ENCODE measurements around the gene SLC29A3.

SLC29A3 gene

DNA sequence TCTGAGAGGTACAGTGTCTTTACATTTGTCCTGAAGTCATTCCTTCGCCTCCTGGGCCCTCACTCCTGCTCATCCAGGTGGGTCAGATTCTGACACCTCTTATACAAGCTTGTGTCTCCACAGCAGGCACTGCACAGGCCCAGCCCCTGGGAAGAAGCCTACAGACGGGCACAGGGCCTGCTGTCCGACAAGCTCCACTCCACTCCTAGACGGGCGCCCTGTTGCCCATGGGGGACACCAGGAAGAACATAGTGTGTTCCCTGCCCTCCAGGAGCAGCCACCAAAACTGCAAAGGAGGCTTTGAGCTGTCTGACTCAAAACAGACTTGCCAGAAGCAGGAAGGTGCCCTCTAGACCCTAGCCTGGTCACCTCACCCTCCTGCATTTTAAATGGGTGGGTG lies 45.6 kb upstream of the SLC29A3 start:
- no peak for DNase-seq (ENCODE audit: low read depth)
- TF ChIP-seq, protein P1, sequence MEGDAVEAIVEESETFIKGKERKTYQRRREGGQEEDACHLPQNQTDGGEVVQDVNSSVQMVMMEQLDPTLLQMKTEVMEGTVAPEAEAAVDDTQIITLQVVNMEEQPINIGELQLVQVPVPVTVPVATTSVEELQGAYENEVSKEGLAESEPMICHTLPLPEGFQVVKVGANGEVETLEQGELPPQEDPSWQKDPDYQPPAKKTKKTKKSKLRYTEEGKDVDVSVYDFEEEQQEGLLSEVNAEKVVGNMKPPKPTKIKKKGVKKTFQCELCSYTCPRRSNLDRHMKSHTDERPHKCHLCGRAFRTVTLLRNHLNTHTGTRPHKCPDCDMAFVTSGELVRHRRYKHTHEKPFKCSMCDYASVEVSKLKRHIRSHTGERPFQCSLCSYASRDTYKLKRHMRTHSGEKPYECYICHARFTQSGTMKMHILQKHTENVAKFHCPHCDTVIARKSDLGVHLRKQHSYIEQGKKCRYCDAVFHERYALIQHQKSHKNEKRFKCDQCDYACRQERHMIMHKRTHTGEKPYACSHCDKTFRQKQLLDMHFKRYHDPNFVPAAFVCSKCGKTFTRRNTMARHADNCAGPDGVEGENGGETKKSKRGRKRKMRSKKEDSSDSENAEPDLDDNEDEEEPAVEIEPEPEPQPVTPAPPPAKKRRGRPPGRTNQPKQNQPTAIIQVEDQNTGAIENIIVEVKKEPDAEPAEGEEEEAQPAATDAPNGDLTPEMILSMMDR (conservative IDR thresholded peaks at IDR 0.05; ENCODE audit: low read length), result no peak
- H3K4me3 ChIP-seq (ENCODE audit: low read length), result no peak overlapping the region

DNA sequence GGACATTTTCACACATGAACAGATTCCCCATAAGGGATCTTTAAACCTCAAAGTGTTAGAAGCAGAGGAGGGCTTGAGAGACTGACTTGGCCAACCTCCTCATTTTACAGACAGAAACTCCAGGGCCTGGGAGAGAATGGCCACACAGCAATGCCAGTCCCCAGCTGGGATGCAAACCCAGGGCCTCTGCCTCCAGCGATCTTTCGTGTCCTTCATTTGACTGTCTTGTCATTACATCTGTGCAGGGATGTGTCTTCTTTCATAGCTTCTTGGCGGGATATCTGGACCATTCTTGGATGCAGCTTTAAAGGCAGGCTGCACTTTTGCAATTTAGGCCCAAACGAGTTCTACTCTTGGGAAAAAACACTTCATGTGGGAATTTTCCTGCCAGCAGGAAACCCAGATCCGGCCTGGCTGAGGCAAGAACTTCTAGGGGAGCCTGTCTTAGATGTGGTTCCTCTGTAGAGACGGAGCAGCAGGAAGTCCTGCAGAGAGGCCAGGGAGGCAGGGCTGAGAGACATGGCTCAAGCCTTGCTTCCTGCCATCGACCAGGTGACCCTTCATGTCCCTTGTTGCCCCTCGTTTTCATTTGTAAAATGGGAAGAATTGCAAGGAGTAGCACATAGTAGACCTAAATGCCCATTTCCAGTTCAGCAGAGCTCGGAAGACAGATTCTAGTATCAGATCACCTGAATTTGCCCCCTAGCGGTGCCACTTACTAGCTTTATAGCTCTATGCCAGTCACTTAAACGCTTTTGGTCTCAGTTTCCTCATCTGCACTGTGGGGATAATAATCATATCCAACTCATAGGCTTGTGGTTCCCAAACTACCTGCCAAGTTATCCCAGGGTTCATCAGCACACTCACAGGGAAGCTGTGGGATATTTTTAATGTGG lies 43.9 kb upstream of the SLC29A3 start:
- DNase-seq (ENCODE audit: low read depth), result no peak
- TF ChIP-seq, protein P1 (conservative IDR thresholded peaks at IDR 0.05; ENCODE audit: low read length), result no peak
- H3K4me3 ChIP-seq (ENCODE audit: low read length), result no peak overlapping the region

DNA sequence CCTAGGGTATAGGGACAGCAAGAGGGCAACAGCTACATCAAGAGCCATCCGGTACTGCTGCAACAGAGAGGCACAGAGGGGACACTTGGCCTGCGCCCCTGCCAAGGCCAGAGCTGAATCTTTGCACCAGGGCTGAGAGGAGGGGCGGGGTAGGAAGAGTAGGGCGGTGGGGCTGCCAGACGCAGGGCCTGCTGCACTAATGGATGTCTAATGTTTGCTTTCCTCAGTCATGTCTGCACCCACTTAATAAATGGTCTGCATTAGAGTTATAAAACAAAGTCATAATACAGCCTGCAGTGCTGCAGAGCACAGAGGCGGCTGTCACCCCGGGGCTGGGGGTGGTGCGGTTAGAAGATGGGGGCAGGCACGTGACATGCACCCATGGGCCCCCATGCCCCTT lies 42.2 kb upstream of the SLC29A3 start:
- no peak overlapping the region for H3K4me3 ChIP-seq (ENCODE audit: low read length)
- TF ChIP-seq, protein P1 (conservative IDR thresholded peaks at IDR 0.05; ENCODE audit: low read length), result no peak
- no peak for DNase-seq (ENCODE audit: low read depth)

DNA sequence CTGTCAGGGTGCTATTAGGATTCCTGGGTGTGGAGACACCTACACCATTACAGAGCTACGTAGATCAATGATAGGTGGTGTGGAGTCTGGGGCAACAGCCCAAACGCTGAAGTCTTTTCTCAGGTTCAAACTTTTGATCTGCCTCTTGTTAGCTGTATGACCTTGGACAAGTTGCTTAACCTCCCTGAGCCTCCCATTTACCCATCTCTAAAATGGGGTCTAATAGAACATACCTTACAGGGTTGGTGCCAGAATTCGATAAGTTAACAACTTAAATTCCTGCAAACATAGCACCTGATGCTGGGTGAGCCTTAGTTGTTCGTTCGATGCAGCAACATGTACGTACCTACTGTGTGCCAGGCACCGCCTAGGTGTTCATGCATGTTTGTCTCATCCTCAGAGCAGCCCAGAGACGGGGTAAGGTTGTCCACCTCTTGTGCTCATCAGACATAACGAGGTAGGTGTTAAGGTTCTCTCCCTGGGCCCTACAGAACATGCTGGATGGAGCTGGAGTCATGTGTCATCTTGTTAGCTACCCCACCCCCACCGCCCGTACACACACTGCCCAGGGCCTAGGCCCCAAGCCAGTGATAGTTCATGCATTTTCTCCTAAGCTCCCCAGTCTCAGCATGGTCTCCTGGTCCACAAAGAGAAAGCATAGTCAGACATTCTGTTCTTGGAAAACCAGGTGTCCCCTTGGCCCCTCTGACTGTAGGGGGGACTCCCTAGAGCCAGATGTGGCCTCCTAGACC lies 41.0 kb upstream of the SLC29A3 start:
- DNase-seq (ENCODE audit: low read depth), result no peak
- H3K4me3 ChIP-seq (ENCODE audit: low read length), result no peak overlapping the region
- TF ChIP-seq, protein P1 (conservative IDR thresholded peaks at IDR 0.05; ENCODE audit: low read length), result no peak

DNA sequence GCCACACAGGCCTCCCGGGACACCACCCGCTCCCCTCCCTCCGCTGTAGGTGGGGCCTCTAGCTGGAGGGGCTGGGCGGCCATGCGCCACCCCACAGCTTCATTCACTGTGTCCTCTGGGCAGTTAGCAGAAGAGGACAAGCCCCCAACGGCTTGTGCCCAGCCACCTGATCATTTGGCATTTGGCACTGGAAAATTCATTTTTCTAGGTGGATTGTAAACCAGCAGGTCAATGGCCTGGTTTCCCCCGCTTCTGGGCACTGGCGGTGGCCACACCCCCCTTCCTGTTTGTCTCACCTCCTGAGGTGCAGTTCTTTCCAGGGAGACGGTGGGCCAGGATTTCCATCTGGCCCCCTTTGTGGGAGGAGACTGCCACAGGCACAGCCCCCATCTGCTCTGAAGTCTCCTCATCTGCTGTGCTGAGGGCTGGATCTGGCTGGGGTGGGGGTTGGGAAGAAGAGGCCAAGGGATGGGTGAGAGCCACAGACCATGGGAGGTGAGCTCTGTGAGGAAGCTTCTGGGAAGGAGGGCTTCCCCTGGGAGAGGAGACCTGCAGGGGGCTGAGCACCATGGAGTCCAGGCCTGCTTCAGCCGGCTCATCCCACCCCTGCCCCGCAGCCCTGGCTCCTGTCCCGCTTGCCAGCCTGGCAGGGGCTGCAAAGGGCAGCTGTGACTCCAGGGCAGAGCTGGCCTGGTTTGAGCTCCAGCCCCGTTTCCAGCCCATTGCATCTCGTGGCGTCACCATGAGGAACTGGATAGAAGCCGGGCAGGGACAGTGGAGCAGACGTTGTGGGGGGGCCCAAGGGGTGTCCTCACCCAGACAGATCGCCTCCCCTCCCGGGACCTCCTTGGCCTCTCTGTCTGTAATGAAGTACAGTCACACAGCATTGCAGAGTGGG lies 40.1 kb upstream of the SLC29A3 start:
- H3K4me3 ChIP-seq (ENCODE audit: low read length), result no peak overlapping the region
- TF ChIP-seq, protein P1 (conservative IDR thresholded peaks at IDR 0.05; ENCODE audit: low read length), result no peak
- DNase-seq (ENCODE audit: low read depth), result no peak

DNA sequence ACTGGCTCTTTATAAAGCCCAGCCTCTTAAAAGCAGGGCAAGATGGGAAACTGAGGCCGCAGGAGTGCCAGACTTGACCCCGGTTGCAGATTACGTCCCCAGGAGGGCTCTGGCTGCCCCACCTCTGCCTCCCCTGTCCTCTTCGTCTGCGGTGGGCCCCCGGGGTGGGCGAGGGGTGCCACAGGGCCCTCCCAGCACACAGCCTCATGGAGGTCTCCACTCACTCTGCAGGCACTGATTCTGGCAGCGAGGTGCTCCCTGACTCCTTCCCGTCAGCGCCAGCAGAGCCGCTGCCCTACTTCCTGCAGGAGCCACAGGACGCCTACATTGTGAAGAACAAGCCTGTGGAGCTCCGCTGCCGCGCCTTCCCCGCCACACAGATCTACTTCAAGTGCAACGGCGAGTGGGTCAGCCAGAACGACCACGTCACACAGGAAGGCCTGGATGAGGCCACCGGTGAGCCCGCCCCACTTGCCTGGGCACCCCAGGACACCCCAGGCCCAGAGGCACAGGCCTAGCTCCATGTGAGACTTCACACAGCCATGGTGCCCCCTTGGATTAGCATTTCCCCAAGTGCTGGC lies 39.4 kb upstream of the SLC29A3 start:
- no peak for DNase-seq (ENCODE audit: low read depth)
- TF ChIP-seq, protein P1 (conservative IDR thresholded peaks at IDR 0.05; ENCODE audit: low read length), result no peak

More for the DNA sequence above, 39.4 kb upstream of the SLC29A3 start:
- no peak overlapping the region for H3K4me3 ChIP-seq (ENCODE audit: low read length)
